Upper lobe of left lung (tissue), 6 donors: ENCODE results near the gene SRCIN1. TPM values are rescaled to one million over a fixed set of nuclear protein-coding genes. Genes with fewer than 3 reads are reported as not detected.

Experiments
- ATAC-seq, 2 donors: fragments of 200-7000 bp; cut with Tn5 transposase; one replicate each; pipeline ENCODE4 v1.9.1; 2022; ENCODE audit warnings: mild to moderate bottlenecking in 2 of 2, moderate library complexity in 2 of 2; ENCODE audit not compliant: low FRiP score in 2 of 2
- DNase-seq, 2 donors: peaks; one replicate each; pipeline ENCODE4 v3.0.0-alpha.2; 2019 to 2020
- H3K27ac ChIP-seq, 4 donors: fragments of 200-600 bp; sonication (generic); one replicate each; pipeline ENCODE4 v1.5.1; 2016 to 2019
- H3K27me3 ChIP-seq, 4 donors: fragments of 200-600 bp; sonication (generic); one replicate each; pipeline ENCODE4 v1.5.1; 2017 to 2019
- H3K36me3 ChIP-seq, 4 donors: fragments of 200-600 bp; sonication (generic); one replicate each; pipeline ENCODE4 v1.5.1; 2016 to 2019
- H3K4me1 ChIP-seq, 4 donors: fragments of 200-600 bp; sonication (generic); one replicate each; pipeline ENCODE4 v1.5.1; 2018 to 2019
- H3K4me3 ChIP-seq, 4 donors: fragments of 200-600 bp; sonication (generic); one replicate each; pipeline ENCODE4 v1.5.1; 2017 to 2019; ENCODE audit warnings: mild to moderate bottlenecking in 2 of 4, moderate library complexity in 1 of 4
- H3K9me3 ChIP-seq, 4 donors: fragments of 200-600 bp; sonication (generic); one replicate each; pipeline ENCODE4 v1.5.1; 2018 to 2019
- EP300 ChIP-seq, 4 donors: sonication (generic); formaldehyde crosslinking; IDR thresholded peaks; one replicate each; pipeline ENCODE4 v1.5.1; 2017; ENCODE audit warnings: antibody characterized with exemption in 4 of 4, control low read depth in 2 of 4
- POLR2A ChIP-seq, 4 donors: fragments of 450-650 bp; IDR thresholded peaks; one replicate each; pipeline ENCODE4 v1.5.1; 2016 to 2017; ENCODE audit warnings: antibody characterized with exemption in 4 of 4, mild to moderate bottlenecking in 2 of 4
- POLR2AphosphoS5 ChIP-seq, 2 donors: sonication (generic); formaldehyde crosslinking; IDR thresholded peaks; one replicate each; pipeline ENCODE4 v1.5.1; 2017; ENCODE audit warnings: antibody characterized with exemption in 2 of 2
- WGBS, 2 donors: methylation state at CpG; one replicate each; pipeline ENCODE4 v1.1.5; 2017 to 2018; 5-methylcytosine and 5-hydroxymethylcytosine counted together
- total RNA-seq, 6 donors: library from RNA; depleted of rRNA in 4 of 6; stranded (reverse); fragments of >200 nt in 4 of 6; gene quantifications; one replicate each; pipeline versions ENCODE4 v1.1.0 to v1.2.1, GENCODE V29; 2016 to 2021
- TF ChIP-seq, protein P1 (sequence below), 6 experiments: fragments of 450-650 bp in 4 of 6; fragments of 200-600 bp in 2 of 6; sonication (generic) in 2 of 6; IDR thresholded peaks; one replicate each; pipeline ENCODE4 v1.5.1; 2016 to 2019; ENCODE audit warnings: antibody characterized with exemption in 6 of 6
- donor health status: DM: no; HTN: no; CAD: no; lungs with moderate emphysema.
- donor health status: DM: no; HTN: yes; CAD: no; lungs with severe emphysema.

SRCIN1 gene
- total RNA-seq, 6 donors from 2014 or later, result 1.6 to 16.6 (median 5.6) TPM

DNA sequence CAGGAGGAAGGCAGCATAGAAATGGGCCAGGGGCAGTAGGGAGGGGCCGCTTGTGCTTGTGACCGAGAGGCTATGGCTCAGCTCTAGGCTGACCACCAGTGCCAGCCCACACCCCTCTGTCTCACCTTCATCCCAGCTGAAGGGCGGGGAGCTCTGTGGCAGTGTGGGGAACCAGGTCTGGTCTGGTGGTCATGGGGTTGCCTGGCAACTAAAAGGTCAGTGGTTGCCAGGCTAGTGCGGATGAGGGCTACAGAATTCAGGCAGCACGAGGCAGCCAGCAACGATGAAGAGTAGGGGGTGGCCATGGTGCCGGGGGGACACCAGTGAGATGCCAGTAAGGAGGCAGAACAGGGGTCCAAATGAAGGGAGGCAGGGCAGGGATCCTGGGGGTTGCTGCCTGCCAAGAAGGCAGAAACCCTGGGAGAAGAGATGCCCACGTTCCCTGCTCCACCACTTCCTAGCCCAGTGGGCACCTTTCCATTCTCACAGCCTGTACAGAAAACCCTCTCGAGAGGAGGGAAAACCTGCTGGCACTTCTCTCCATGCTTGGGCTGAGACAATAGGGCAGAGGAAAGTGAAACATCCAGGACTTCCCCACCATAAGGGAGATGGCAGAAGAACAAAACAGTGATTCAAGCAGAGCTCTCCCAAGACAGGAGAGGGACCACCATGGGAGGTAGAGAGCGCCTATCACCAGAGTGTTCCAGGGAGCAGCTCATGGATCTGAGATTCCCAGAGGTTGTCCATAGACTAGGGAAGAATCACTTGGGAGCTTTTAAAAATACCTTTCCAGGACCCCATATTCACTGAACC is 39.7 kb downstream of the SRCIN1 start:
- Histone ChIP-seq H3K9me3 (no peaks in the 10 kb centered on the region), H3K27me3 (peaks cover 0 to 49% (median 34%) of the 10 kb centered on the region in 4 donors), H3K36me3 (no peaks in the 10 kb centered on the region), H3K4me1 (peaks cover 0 to 15% (median 3%) of the 10 kb centered on the region in 4 donors), H3K27ac (no peak overlapping the region), H3K4me3 (no peak overlapping the region)
- DNase-seq (no peak), ATAC-seq (no peak)
- TF ChIP-seq POLR2AphosphoS5 (IDR thresholded peaks at IDR 0.05), result no peak
- no peak for TF ChIP-seq EP300 (IDR thresholded peaks at IDR 0.05)
- TF ChIP-seq, protein P1, sequence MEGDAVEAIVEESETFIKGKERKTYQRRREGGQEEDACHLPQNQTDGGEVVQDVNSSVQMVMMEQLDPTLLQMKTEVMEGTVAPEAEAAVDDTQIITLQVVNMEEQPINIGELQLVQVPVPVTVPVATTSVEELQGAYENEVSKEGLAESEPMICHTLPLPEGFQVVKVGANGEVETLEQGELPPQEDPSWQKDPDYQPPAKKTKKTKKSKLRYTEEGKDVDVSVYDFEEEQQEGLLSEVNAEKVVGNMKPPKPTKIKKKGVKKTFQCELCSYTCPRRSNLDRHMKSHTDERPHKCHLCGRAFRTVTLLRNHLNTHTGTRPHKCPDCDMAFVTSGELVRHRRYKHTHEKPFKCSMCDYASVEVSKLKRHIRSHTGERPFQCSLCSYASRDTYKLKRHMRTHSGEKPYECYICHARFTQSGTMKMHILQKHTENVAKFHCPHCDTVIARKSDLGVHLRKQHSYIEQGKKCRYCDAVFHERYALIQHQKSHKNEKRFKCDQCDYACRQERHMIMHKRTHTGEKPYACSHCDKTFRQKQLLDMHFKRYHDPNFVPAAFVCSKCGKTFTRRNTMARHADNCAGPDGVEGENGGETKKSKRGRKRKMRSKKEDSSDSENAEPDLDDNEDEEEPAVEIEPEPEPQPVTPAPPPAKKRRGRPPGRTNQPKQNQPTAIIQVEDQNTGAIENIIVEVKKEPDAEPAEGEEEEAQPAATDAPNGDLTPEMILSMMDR (IDR thresholded peaks at IDR 0.05), result no peak
- no peak for TF ChIP-seq POLR2A (IDR thresholded peaks at IDR 0.05)
- WGBS, 2 donors, result 47 to 54% methylated on average over 8 to 10 of the region's 10 CpGs

DNA sequence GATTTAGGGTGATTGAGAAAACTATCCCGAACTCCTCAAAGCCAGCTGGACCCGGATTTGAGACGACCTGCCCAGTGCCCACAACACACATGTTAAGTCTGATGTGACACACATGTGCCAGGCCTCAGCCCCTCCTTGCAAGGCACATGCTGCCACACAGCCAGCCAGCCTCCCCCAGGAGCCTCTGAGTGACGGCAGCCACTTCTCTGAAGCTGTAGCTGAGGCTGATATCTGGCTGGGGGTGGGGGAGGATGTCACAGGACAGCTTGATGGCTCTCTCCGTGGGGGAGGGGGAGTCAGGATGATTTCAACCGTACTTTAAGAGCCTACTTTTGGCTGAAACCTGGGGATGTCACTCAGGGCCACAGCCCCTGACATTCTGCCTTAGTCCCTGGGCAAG is 40.9 kb downstream of the SRCIN1 start:
- peaks cover 0 to 60% (median 44%) of the 10 kb centered on the region in 4 donors for H3K27me3 ChIP-seq
- WGBS, 2 donors, result 13 to 29% methylated on average over 5 to 6 of the region's 6 CpGs
- ATAC-seq, result no peak

GRCh38 chr17:38564254-38564837 is 41.4 kb downstream of the SRCIN1 start:
- Histone ChIP-seq H3K27ac (no peak overlapping the region), H3K4me1 (peaks cover 9 to 26% (median 13%) of the 10 kb centered on the region in 4 donors), H3K36me3 (no peaks in the 10 kb centered on the region), H3K27me3 (peaks cover 0 to 63% (median 49%) of the 10 kb centered on the region in 4 donors), H3K4me3 (no peak overlapping the region), H3K9me3 (no peaks in the 10 kb centered on the region)
- 33 to 36% methylated on average over 9 to 10 of the region's 14 CpGs for WGBS, 2 donors
- no peak for DNase-seq
- no peak for ATAC-seq
- TF ChIP-seq POLR2A (IDR thresholded peaks at IDR 0.05), result no peak
- no peak for TF ChIP-seq POLR2AphosphoS5 (IDR thresholded peaks at IDR 0.05)
- no peak for TF ChIP-seq EP300 (IDR thresholded peaks at IDR 0.05)
- TF ChIP-seq, protein P1 (IDR thresholded peaks at IDR 0.05), result no peak

More for the DNA sequence above, 40.9 kb downstream of the SRCIN1 start:
- DNase-seq, result no peak
- Histone ChIP-seq H3K4me1 (peaks cover 4 to 21% (median 8%) of the 10 kb centered on the region in 4 donors), H3K9me3 (no peaks in the 10 kb centered on the region), H3K27ac (no peak overlapping the region), H3K36me3 (no peaks in the 10 kb centered on the region), H3K4me3 (no peak overlapping the region)
- TF ChIP-seq, protein P1 (IDR thresholded peaks at IDR 0.05), result no peak
- no peak for TF ChIP-seq POLR2AphosphoS5 (IDR thresholded peaks at IDR 0.05)
- no peak for TF ChIP-seq EP300 (IDR thresholded peaks at IDR 0.05)

GRCh38 chr17:38563362-38564253 is 42.1 kb downstream of the SRCIN1 start:
- Histone ChIP-seq H3K27me3 (peaks cover 0 to 64% (median 50%) of the 10 kb centered on the region in 4 donors), H3K36me3 (no peaks in the 10 kb centered on the region), H3K9me3 (no peaks in the 10 kb centered on the region), H3K4me1 (peaks cover 17 to 33% (median 21%) of the 10 kb centered on the region in 4 donors), H3K27ac (no peak overlapping the region), H3K4me3 (no peak overlapping the region)
- DNase-seq (peak in 1 of 2 donors; percentile 75), ATAC-seq (no peak)
- 31 to 34% methylated on average over 20 to 24 of the region's 50 CpGs for WGBS, 2 donors
- TF ChIP-seq EP300 (IDR thresholded peaks at IDR 0.05) (no peak), POLR2AphosphoS5 (IDR thresholded peaks at IDR 0.05) (no peak), POLR2A (IDR thresholded peaks at IDR 0.05) (no peak)
